HG03432 (cell line): ENCODE data around the gene LMX1B.

ENCODE experiments used
- ATAC-seq: cut with Tn5 transposase; IDR thresholded peaks from one replicate; pipeline ENCODE4 v1.9.1; 2021; ENCODE audit warnings: mild to moderate bottlenecking, moderate library complexity; ENCODE audit not compliant: unreplicated experiment

LMX1B gene

GRCh38 chr9:126630458-126631237 lies 16.9 kb downstream of the LMX1B start:
- no peak for ATAC-seq

DNA sequence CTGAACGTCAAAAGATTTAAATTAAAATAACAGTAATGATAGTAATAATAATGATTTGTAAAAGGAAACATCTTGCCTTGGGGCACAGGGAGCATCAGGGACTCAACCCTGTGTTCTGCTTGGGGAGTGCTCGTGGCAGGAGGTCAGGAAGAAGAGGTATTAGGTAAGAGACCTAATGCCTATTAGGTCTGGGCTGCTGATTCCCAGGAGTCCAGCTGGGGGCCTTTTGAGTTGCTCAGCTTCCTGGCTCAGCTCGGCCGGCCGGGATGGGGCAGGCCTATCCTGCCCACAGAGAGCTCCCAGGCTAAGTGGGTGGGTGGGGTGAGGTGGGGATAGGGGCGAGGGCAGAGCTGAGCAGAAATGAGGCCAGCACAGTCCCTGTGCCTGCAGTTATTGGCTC lies 17.5 kb downstream of the LMX1B start:
- no peak for ATAC-seq

DNA sequence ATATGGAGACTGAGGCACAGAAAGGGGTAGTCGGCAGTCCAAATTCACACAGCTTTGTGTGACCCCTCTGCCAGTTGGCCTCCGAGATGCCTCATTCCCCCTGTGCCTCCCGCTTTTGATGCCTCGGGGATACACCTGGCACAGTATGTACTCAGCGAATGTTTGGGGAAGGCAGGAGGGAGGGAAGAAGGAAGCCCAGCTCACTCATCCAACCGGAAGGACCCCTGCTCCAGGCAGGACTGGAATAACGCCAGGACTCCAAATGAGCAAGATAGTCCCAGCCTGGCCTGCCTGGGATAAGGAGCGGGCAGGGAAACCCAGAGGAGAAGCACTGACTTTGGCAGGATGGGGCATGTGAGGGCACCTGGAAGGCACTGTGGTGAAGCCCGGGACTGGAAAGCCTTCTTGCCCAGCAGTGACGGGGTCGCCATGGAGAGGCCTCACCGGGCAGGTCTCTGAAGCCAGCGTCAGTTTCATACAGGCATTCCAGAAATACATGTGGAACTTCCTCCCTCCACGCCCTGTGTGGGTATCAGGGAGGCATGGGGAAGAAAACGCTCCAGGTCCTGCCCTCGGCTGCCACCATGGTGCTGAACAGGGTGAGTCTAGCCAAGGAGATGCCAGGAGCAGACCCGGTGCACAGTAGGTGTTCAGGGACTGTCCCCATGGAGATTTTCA lies 20.3 kb downstream of the LMX1B start:
- no peak for ATAC-seq

DNA sequence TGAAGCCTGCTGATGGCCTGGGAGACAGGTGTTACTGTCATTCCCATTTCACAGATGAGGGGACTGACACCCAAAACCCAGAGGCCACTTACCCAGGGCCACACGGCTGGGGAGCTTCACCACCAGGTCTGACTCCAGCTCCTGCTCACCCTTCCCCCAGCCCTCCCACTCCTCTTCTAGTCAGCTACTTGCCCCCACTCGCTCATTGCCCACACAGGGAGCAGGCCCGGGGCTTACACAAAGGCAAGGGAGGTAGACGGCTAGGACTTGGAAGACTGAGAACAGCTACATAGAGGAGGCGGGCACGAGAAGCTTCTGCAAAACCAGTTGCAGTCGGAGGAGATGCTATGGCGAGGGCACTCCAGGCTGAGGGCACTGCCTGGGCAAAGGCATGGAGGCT lies 21.3 kb downstream of the LMX1B start:
- ATAC-seq: no peak

- no peak for ATAC-seq
Measured at GRCh38 chr9:126635661-126636439, 22.1 kb downstream of the LMX1B start.

- no peak for ATAC-seq
Measured at GRCh38 chr9:126636983-126637798, 23.5 kb downstream of the LMX1B start.

DNA sequence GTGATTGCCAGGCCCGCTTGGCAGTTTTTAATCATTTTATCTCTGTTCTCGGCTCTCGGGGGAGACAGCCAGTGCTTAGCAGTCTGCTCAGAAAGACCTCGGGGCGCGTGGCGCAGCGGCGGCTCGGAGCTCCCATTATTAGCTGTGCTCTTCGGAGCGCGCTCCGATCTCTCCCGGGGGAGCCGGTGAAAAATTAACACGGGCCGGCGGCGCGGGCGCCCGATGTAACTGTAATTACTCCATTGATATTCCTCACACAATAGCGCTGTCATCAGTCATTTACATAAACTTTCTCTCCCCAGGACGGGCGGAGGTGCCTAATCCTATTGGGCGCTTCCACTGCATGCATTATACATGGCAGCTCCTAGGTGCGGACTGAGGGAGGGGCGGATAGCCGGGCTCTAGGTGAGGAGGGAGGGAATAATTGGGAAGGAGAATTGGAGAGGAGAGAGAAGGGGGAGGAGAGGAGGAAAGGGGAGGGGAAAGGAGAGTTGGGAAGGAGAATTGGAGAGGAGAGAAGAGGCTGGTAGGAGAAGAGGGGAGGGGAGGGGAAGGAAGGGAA lies 24.9 kb downstream of the LMX1B start:
- no peak for ATAC-seq

- ATAC-seq: no peak
Measured at GRCh38 chr9:126639318-126640000, 25.7 kb downstream of the LMX1B start.

- ATAC-seq: no peak
Measured at GRCh38 chr9:126641118-126641851, 27.6 kb downstream of the LMX1B start.

- no peak for ATAC-seq
Measured at GRCh38 chr9:126642010-126642744, 28.4 kb downstream of the LMX1B start.

- no peak for ATAC-seq
Measured at GRCh38 chr9:126642839-126643238, 29.1 kb downstream of the LMX1B start.

- no peak for ATAC-seq
Measured at GRCh38 chr9:126643945-126644527, 30.3 kb downstream of the LMX1B start.

DNA sequence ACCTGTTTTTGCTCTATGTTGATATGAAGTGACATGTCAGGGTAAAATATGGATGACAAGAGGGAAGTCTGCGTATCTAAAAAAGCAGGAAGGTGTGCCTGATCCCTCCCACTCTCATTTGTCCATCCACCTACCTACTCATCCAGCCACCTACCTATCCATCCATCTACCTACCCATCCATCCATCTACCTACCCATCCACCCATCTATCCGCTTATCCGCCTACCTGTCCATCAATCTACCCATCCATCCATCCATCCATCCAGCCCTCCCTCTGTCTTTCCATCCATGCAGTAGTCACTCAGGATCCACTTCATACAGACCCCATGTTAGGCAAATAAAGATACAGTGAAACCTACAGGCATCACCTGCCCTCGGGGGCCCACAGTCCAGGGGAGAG lies 32.4 kb downstream of the LMX1B start:
- ATAC-seq: no peak

DNA sequence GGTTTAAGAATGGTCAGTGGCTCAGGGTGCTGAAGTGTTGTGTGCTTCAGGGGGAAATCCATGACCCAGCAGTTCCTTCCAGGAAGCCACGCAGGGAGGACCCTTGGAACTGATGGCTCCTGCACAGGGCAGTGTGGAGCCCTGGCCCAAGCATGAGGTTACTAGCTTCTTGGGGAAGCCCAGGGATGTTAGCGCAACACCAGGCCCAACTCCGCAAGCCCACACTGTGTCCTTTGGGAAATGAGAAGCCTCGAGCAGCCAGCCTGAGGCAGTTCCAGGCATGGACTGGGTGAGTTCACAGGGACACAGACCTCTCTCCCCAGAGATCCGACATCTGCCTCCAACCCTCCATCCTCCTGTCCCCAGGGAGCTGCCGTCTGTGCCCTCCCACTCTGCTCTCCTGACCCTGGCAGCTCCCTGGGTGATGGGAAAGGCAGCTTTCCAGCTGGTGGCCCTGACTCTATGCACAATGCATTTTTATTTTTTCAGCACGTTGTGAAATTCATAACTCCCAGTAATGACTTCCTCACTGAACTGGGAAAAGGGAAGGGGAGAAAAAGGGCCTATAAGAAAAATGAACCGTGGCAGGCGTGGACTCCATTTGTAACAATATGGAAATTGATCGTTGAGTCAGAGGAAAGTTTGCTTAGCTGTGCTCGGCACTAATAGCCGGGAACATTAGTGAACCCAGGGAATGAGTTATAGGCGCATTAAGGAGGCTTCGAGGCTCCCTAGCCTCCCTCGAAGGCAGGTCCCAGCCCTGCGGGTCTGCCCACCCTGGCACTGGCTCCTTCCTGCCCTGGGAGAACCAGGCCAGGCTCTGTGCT lies 34.1 kb downstream of the LMX1B start:
- no peak for ATAC-seq

DNA sequence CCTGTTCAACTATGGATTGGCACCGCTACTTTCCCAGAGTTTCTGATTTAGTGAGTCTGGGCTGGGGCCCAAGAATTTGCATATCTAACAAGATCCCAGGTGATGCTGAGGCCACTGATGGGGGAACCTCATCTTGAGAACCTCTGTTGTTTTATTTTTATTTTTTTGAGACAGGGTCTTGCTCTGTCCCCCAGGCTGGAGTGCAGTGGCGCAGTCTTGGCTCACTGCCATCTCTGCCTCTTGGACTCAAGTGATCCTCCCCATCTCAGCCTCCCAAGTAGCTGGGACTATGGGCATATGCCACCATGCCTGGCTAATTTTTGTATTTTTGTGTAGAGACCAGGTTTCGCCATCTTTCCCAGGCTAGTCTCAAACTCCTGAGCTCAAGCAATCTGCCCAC lies 35.7 kb downstream of the LMX1B start:
- ATAC-seq: no peak

GRCh38 chr9:126650404-126651341 lies 36.9 kb downstream of the LMX1B start:
- no peak for ATAC-seq
